Hematopoietic multipotent progenitor cell treated with erythropoietin and hydrocortisone succinate and interleukin-3 and kit ligand, for 4 days (in vitro differentiated cells): Measurements from ENCODE around the gene WDFY1.
A peak's percentile ranks its signal among the peaks of the same experiment; 100 is the strongest.

ENCODE experiments used
- DNase-seq: peaks from one replicate; pipeline ENCODE4 v3.0.0-alpha.2; 2015

WDFY1 gene

DNA sequence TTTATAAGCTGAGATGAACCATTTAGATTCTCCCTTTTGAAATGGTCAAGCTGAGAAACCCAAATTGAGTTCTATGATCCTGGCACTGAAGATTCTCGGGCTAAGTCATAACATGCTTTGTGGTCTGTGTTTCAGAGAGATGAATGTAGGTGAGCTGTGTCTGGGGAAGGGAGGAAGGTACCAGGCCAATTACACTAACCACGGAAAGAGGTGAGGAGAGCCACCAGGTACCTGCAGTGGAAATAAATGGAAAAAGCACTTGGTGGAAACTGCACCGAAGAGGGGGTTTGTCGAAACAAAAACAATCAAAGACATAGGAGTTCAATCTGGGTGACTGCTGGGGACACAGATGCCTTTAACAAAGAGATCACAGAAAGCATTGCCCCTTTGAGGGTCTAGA, 11.2 kb upstream of the WDFY1 start:
- DNase-seq = no peak

DNA sequence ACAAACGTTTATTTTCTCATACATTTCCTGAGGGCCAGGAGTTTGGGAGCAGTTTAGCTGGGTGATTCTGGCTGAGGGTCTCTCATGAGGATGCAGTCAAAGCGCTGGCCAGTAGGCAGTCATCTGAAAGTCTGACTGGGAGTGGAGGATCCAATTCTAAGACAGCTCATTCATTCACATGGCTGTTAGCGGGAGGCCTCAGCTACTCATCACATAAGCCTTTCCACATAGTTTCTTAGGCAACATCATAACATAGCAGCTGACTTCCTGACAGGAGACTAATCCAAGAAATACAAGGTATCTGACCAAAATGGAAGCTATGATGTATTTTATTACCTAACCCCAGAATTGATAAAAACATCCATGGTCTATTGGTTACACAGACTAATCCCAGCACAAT, 9.3 kb upstream of the WDFY1 start:
- DNase-seq = no peak

DNA sequence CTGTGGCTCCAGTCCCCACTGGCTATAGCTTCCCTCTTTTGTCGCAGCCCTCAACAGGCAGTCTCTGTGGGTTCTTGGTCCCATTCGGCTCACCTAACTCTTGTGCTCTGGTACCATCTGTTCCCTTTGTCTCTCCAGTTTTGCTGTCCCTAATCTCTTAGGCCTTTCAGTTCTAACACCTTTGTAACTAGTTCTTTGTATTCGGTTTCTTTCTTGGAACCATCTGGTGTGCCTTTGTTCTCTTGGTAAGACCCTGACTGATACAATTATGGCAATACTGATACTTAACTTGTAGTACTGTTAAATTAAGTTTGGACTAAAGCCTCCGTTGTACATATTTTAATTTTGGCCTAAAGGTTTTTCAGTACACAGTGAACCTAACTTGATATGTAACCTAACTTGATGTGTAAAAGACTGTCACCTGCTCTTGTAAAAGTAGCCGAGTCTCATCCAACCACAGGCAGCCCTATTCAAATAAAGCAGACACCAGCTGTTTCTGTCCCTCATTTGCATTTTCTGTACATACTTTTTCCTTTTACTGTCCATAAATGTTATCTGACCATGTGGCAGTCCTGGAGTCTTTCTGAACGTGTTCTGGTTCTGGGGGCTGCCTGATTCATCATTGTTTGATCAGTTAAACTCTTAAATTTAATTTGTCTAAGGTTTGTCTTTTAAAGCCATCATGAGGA, 7.3 kb upstream of the WDFY1 start:
- DNase-seq = no peak

DNA sequence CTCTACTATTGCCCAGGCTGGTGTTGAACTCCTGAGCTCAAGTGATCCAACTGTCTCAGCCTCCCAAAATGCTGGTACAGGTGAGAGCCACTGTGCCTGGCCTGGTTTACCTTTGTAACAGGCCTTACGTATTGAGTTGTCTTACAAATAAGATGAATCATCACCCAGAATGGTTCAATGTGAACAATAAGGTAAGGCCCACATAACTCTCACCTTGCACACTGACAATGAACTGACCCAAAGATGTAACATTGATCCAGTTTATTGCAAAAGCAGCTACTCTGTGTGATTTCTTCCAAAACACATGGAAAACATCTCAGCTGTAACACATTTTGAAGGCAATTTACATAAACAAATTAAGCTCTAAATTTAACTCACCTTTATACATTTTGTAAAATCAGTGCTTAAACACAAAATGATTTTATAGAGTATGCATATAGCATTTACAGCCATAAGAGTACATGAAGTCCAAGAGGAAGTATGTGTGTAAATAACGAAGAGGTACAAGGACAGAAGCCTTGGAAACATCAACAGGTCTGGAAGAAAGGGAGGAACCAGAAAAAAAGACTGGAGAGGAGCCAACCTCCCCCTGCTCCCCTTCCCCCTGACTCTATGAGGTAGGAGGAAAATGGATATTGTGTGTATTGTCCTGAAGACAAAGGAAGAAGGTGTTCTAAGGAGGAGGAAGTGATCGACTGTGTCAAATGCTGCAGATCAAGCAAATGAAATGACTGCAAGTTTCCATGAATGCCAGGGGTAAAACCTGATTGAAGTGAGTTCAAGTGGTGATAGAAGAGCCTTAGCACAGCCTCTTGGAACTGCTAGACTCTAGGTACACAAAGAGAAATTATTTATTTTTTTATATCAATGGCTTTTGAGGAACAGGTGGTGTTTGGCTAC, 5.6 kb upstream of the WDFY1 start:
- no peak for DNase-seq

DNA sequence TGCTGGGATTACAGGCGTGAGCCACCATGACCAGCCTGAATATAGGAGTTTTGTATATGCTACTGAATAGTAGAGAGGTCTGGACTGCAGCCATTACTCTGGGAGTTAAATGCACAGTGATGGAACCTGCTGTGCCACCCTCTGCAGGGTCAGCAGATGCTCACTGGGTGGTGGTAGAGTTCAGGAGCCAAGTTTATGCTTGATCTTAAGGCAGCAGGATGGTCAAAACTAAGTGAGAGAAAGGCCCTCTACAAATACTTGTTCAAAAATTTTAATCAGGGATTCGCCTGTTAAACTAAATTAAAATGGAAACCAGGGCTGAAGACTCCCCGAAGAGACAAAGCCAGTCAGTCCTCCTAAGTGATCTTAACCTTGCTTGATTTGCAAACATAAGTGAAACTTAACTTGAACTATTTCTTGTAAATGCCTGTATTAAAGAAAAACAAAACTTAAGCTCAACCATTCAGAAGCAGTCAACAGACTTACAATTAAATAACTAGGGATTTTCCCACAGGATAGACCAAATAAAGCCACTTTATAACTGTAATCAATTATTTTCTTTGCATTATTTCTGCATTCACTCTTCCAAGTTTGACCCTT, 4.2 kb upstream of the WDFY1 start:
- DNase-seq = peak; percentile 49

DNA sequence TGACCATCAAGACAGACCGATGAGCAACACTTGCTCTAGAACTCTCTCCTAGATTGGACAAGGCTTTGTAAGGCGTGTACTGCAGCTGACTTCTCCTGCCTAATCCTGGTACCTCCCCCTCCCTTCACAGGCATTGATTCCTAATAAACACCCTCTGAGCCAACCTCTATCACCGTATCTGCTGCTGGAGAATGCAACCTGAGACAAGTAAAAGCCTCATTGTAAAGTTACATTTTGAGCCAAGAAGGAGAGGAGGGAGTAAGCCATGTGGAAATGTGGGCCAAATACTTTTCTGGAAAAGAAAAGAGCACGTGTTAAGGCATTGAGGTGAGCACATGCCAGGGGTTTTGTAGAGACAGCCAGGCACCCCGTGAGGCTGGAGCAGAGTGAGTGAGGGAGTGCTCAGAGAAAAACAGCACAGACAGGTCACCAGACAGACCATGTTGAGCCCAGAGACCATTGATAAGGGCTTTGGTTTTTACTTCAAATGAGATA, 2.6 kb upstream of the WDFY1 start:
- DNase-seq = no peak

DNA sequence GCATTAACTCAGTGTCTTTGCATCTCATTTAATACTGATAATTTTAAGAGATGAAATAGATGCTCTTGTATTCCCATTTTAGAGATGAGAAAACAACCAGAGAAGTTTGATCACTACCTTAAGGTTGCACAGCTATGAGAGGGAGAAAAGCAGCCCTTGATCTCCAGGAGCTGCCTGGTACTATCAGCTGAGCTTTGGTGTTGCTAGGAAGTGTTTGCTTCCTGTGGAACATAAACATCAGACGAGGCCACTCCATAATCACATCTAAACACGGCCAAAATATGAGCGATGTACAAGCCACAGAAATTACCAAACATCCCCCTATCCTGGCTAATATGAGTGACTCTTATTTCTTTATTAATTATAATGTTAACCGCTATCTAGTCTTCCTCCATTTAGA, 620 bp upstream of the WDFY1 start:
- no peak for DNase-seq

DNA sequence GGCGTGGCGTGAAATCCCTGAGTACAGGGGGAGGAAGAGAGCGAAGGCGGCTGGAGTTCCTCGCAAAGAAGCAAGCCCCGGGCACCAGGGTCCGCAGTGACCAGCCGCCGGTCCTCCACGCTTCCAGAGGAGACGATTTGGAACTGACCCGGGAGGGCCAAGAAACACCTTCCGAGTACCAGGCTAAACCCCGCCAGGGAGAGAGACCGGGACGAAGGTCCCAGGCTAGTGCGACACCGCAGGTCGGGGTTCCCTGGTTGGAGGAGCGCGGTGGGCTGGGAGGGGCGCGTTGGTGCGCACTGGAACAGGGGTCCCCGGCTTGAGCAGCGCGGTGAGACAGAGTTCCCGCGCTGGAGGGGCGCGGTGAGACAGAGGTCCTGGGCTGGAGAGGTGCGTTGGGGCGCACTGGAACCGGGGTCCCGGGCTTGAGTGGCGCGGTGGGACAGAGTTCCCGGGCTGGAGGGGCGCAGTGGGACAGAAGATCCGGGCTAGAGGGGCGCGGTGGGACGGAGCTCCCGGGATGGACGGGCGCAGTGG, 901 bp downstream of the WDFY1 start:
- peak; percentile 61 for DNase-seq

DNA sequence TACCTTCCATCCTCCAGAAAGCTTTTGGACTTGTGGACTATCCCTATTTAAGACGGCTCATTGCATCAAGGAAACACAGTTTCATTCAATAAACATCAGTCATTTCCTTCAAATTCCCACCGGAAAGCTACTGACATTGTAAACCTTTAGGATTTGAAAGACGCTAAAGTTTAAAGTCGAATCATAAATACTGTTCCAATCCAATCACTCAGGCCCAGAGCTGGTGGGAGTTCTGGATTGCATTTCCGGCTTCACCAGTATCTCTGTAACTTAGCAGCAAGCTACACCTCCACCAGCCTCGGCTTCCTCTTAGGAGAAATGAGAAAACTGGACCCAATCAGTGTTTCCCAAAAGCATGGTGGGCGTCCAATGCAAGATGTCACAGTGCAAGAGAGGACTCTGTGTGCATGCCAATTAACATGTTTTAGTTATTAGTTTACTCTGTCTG, 1.6 kb downstream of the WDFY1 start:
- DNase-seq = no peak

DNA sequence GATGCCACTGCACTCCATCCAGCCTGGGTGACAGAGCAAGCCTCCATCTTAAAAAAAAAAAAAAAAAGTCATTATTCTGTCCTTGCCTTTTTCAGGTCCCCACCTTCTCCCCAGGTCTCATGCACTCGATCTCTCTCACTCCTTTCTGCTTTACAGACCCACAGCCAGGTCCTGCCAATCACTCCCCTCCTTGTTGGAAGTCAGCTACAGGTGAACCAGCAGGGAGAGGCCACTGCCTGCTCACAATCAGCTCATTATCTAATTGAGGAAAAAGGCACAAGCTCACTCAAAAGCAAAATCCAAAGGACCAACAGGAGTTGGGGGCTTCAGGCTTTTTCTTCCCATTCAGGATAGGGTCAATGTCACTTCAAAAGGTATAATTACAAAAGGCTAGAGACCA, 2.0 kb downstream of the WDFY1 start:
- DNase-seq = no peak

DNA sequence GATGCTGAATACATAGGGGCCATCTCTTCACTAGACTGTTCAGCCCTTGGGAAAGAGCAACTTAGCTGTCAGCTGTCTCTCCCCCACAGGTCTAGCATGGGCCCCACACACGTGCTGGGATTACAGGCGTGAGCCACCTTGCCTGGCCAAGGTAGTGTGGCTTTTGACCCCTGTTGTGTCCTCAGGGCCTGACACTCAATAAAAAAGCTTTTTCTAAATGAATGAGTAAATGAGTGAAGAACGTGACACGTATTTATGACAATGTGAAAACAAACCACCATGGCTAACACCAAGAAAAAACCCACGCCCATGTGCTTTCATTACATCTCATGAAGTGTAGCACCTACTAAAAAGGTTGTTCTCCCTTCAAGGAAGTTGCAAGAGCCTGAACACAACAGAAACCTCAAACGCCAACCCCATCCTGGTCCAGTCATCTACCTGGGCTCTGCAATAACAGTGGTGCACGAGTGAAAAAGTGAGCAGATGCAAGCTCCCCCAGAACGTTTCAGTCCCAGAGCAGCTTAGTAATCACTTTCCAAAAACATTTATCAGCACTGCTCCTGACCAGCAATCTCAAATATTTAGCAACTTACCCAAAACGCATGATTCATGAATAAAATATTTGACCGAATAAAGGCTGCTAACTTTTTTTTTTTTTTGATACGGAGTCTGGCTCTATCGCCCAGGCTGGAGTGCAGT, 3.4 kb downstream of the WDFY1 start:
- no peak for DNase-seq

DNA sequence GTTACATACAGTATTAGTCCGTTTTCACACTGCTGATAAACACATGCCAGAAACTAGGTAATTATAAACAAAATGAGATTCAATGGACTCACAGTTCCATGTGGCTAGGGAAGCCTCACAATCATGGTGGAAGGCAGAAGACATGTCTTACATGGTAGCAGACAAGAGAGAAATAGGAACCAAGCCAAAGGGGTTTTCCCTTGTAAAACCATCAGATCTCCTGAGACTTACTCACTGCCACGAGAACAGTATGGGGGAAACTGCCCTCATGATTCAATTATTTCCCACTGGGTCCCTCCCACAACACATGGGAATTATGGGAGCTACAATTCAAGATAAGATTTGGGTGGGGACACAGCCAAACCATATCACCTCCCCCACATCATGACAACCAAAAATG, 5.7 kb downstream of the WDFY1 start:
- peak; percentile 37 for DNase-seq

DNA sequence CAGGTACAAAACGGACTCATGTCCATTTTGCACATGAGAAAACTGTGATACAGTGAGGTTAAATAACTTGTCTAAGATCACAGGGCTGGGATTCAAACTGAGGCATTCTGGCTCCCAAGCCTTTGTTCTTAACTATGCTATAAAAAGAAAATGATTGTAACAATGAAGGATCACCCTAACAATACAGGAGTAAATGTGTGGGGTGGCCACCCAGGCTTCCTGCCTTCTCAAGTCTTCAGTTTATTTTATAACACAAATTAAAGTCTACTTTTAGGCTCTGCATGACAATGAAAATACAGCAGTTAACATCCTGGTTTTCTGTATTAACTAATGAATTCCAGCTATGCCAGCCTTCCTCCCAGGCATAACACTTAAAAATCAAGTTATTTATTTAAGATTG, 7.6 kb downstream of the WDFY1 start:
- DNase-seq = no peak

DNA sequence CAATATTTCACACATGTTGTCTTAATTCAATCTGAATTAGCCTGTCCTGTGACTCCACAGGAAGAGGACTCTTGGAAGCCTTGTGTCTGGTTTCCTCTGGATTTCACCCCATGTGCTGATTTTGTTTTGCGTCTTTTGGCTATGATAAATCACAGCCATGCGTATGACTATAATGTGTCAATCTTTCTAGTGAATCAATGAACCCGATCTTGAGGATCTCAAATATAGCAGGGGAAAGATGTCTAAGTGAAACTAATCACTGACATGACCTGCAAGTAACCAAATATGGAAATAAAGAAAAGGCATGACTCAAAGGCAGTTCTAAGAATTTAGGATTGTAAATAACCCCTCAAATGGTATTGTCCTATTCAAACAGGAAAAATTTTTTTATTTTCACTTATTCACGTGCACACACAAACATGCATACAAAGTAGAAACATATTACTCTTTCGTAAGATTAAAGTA, 8.2 kb downstream of the WDFY1 start:
- DNase-seq = no peak

DNA sequence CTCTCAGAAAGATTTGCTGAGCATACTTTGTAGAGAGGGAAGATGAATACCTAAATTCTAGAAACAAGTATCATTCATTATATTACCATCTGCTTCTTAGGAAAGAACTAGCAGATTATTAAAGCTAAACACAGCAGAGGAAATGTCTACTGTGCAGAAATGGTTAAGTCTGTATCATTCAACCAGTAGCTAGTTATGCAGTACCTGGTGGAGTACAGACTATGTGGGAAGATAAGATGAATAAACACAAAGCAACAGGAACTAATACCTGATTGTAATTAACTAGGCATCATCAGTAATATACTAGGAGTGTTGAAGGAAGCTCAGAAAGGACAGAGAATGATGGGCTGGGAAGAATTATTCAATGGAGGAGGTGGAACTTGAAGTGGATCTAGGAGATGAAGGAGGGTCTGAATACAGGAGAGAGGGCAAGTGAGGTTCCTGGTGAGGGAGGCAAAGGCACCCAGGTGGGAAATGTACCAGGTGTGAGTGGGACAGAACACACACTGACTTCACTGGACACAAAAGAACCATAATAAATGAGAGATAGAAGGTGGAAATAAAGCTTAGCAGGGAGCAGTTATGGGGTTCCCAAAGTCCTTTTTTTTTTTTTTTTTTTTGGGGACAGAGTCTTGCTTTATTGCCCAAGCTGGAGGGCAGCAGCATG, 9.5 kb downstream of the WDFY1 start:
- DNase-seq = no peak

DNA sequence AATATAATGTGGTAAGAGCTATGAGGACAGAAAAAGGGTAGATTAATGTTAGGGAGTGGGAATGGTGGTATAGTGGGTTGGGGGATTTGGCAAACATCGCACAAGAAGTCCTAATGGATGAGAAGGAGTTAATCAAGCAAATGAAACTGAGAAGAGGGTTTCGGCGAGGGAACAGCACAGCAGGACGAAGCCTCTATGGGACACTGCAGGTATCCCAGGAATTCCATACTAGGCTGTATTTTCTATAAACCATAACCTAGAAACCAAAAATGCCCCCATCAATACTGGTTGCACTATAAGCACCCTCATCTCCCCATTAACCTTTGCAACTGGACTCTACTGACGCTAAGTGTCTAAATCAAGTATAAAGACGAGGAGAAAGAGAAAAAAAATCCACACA, 10.3 kb downstream of the WDFY1 start:
- no peak for DNase-seq

DNA sequence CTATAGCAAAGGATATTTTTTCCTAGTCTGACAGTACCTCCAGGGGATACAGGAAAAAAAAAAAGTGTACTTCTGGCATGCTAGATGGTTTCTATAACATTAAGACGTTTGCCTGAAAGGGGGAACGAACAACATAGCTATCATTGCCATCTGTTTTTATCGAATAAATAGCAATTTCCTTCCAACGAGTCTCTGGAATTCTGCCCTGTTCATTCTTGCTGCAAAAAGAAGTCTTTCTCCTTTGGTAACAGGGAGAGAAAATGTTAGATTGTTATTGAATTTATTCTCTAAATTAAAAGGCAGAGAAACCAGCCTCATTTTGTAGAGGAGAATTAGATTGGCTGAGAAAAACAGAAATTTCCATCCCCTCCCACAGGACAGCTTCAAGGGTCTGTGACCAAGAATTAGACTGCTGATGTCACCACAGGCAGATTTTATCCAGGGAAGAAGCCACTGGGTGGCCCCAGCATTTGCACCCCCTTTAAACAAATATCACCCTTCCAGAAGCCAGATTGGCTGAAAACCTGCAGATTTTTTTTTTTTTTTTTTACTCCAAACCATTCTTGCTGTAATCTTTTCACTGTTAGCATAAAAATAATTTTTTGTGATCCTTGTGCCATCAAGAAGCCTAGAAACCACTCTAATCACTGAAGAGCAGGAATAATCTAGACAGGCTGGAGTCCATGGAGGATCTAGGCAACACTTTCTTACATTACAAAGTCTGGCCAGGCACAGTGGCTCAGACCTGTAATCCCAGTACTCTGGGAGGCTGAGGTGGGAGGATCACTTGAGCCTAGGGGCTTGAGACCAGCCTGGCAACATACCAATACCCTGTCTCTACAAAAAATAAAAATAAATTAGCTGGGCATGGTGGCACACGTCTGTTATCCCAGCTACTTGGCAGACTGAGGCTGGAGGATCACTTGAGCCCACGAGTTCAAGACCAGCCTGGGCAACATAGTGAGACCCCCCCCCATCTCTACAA, 12.0 kb downstream of the WDFY1 start:
- no peak for DNase-seq

DNA sequence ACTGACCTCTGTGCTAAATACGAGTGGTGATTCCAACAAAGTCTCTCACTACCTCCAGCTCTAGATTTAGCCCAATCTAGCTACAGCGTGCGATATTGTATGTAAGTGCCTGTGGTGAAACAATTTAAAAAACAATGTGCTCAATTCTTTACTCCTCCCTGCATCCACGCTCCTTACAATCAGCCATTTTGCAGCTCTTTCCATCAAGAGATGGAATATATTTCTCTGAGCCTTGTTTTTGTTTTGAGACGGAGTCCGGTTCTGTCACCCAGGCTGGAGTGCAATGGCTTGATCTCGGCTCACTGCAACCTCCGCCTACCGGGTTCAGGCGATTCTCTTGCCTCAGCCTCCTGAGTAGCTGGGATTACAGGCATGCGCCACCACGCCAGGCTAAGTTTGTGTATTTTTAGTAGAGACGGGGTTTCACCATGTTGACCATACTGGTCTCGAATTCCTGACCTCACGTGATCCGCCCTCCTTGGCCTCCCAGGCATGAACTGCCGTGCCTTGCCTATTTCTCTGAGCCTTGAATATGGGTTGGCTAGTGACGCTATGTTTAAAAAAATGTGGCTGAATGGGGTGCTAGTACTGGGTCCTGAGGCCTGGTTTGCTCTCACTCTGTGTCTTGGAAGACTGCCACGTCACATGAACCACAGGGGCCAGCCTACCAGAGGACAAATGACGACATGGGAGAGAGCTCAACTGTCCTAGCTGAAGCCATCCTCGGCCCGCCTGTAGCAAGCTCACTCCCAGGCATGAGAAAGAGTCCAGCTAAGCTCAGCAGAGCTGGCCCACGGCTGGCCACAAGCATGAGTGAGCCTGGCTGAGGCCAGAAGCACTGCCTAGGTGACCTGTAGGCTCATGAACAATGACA, 14.8 kb downstream of the WDFY1 start:
- peak; percentile 66 for DNase-seq

DNA sequence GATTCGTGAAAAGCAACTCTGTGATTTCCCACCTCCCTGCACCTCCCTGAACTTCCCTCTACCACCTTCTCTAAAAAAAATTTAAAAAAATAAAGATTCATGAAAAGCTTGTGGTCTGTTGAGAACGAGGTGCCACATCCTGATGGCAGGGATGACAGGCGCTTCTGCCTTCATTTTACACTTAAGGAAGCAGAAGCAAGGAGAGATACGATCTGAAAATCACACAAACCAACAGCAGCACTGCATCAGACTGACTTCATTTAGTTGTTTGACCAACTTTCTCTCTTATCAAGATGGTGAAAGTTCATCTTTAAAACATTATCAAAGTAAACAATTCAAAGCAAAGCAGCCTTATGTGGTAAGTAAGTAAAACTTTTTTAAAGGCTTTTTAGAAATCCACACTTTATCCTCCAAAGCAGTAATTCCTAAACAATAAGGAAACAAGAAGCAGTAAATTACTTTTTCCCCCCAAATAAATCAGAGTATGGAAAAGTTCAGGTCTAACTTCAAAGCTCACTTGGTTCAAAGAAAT, 15.5 kb downstream of the WDFY1 start:
- peak; percentile 77 for DNase-seq
